ENCODE results near the gene PRKCQ. TPM values are rescaled to one million over a fixed set of nuclear protein-coding genes. Genes with fewer than 3 reads are reported as not detected.

The PRKCQ gene
- total and polyA plus RNA-seq, 3 donors from 2014 or later = 2.5 to 3.0 (median 2.9) TPM

DNA sequence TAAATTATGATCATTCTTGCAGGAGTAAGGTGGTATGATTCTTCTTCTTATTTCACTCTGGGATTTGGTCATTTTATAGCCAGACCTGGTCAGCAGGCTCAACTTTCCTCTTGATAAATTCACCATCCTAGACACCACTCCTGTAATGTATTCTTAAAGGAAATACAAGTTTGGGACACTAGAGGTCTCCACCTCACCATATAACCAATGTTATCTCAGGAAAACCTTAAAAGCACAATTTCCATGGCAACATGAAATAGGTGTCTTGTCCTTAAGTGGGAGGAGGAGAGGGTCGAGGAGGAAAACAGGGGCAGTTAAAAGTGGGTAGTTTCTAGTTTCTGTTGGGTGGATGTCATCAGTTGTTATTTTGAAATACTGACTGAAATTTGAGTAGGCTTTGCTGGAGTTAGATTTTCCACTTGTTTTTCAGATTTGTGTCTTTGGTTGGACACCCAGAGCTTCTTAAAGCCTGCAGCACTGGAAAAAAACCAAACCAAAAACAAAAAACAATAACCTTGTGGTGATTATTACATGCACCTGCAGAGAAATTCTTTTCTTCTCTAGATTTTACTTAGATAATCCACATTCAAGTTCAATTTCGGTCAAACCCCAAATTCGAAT is 163.1 kb downstream of the PRKCQ start:
- WGBS, 2 donors = 57 to 66% methylated on average over 3 of the region's 3 CpGs
- Histone ChIP-seq H3K36me3 (ENCODE audit: low read depth, missing control alignments) (no peaks in the 10 kb centered on the region), H3K27me3 (no peaks in the 10 kb centered on the region), H3K9me3 (no peaks in the 10 kb centered on the region), H3K4me3 (no peak overlapping the region), H3K27ac (no peak overlapping the region), H3K4me1 (no peaks in the 10 kb centered on the region)
- TF ChIP-seq POLR2A (IDR thresholded peaks at IDR 0.05) = no peak
- TF ChIP-seq, protein P1, sequence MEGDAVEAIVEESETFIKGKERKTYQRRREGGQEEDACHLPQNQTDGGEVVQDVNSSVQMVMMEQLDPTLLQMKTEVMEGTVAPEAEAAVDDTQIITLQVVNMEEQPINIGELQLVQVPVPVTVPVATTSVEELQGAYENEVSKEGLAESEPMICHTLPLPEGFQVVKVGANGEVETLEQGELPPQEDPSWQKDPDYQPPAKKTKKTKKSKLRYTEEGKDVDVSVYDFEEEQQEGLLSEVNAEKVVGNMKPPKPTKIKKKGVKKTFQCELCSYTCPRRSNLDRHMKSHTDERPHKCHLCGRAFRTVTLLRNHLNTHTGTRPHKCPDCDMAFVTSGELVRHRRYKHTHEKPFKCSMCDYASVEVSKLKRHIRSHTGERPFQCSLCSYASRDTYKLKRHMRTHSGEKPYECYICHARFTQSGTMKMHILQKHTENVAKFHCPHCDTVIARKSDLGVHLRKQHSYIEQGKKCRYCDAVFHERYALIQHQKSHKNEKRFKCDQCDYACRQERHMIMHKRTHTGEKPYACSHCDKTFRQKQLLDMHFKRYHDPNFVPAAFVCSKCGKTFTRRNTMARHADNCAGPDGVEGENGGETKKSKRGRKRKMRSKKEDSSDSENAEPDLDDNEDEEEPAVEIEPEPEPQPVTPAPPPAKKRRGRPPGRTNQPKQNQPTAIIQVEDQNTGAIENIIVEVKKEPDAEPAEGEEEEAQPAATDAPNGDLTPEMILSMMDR (IDR thresholded peaks at IDR 0.05) = peak; percentile 32 to 44 (median 43)
- no peak for DNase-seq
- intact Hi-C loops (cut with DNase I; ENCODE audit: low total_unique reads) = no loop called here

DNA sequence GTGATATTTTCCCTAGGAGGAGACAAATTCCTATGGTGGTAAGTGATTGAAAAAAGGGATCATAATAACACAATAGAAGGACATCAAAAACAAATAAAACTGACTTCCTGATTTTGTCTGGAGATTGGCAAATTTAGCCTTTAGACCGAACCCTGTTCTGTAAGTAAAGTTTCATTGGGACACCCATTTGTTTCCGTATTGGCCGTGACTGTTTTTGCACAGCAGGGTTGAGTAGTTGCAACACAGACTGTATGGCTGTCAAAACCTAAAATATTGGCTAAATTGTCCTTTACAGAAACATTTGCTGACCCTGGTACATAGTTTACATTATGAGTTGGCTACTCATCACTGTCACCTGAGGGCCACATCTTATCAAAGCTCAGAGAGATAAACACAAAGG is 168.6 kb downstream of the PRKCQ start:
- no peak overlapping the region for H3K27ac ChIP-seq
- H3K36me3 ChIP-seq (ENCODE audit: low read depth, missing control alignments) = no peaks in the 10 kb centered on the region
- H3K27me3 ChIP-seq = no peaks in the 10 kb centered on the region
- intact Hi-C loops (cut with DNase I; ENCODE audit: low total_unique reads) = no loop called here
- TF ChIP-seq, protein P1 (IDR thresholded peaks at IDR 0.05) = no peak
- TF ChIP-seq POLR2A (IDR thresholded peaks at IDR 0.05) = no peak
- no peak for DNase-seq
- H3K4me1 ChIP-seq = peaks cover 9% of the 10 kb centered on the region
- H3K9me3 ChIP-seq = no peaks in the 10 kb centered on the region
- H3K4me3 ChIP-seq = no peak overlapping the region
- WGBS, 2 donors = 89 to 94% methylated on average over 3 of the region's 3 CpGs

DNA sequence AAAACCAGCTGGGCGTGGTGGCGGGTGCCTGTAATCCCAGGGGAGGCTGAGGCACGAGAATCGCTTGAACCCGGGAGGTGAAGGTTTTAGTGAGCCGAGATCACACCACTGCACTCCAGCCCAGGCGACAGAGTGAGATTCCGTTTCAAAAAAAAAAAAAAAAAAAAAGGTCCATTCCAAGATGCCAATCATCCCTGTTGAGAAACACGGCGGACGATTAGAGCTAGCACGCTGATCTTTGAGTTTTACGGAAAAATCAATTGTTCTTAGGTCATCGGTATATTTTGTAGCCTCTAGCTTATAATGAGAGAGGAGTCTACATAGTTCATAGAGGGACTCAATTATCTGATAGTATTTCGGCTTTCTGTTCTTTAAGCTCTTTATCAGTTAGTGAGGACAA is 169.2 kb downstream of the PRKCQ start:
- no peak for DNase-seq
- no peaks in the 10 kb centered on the region for H3K27me3 ChIP-seq
- peaks cover 9% of the 10 kb centered on the region for H3K4me1 ChIP-seq
- H3K27ac ChIP-seq = no peak overlapping the region
- 84 to 96% methylated on average over 15 of the region's 15 CpGs for WGBS, 2 donors
- no peak for TF ChIP-seq POLR2A (IDR thresholded peaks at IDR 0.05)
- TF ChIP-seq, protein P1 (IDR thresholded peaks at IDR 0.05) = no peak
- intact Hi-C loops (cut with DNase I; ENCODE audit: low total_unique reads) = no loop called here
- no peaks in the 10 kb centered on the region for H3K36me3 ChIP-seq (ENCODE audit: low read depth, missing control alignments)
- no peak overlapping the region for H3K4me3 ChIP-seq
- no peaks in the 10 kb centered on the region for H3K9me3 ChIP-seq

DNA sequence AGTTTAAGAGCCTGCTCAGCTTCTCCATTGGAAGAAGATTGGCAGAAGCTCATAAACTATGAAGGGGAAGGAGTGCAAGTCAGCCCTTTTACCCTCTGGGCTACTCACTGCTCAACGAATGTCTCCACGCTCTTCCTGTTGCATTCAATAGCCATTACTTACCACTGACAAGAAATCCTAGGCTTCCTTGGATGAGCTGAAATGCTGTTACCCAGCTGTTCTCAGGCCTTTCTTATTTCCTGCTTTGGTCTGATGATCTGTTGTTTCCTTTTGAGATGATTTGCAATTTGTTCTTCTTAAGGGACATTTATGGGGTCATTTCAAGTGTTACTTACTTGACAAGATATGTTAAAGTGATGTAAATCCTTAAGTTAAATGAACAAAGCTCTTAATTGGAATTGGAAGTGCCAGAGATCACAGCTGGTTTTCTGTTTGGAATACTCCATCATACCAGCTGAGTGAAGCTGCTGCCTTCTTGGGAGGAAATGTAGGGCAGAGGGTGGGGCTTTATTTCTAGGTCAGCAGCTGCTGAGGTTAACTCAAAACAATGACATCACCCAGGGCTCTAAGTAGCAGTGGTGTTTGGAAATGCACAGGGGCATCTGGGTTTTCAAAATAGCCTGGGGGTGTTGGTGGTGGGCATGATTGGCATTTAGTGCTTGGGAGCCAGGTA is 170.0 kb downstream of the PRKCQ start:
- 44 to 52% methylated on average over 2 of the region's 2 CpGs for WGBS, 2 donors
- intact Hi-C loops (cut with DNase I; ENCODE audit: low total_unique reads) = loop anchor here (10.0 kb wide), 1 partner anchor 205 kb away; the partner anchor contains the start of gene PFKFB3

More for the DNA sequence above, 170.0 kb downstream of the PRKCQ start:
- no peak overlapping the region for H3K4me3 ChIP-seq
- H3K27me3 ChIP-seq = no peaks in the 10 kb centered on the region
- TF ChIP-seq POLR2A (IDR thresholded peaks at IDR 0.05) = no peak
- TF ChIP-seq, protein P1 (IDR thresholded peaks at IDR 0.05) = no peak
- H3K9me3 ChIP-seq = no peaks in the 10 kb centered on the region
- H3K27ac ChIP-seq = peak overlapping the region in 1 of 2 donors; percentile 60
- H3K36me3 ChIP-seq (ENCODE audit: low read depth, missing control alignments) = no peaks in the 10 kb centered on the region
- H3K4me1 ChIP-seq = peaks cover 9% of the 10 kb centered on the region
- peak; percentile 48 for DNase-seq

All from testis (tissue), 3 donors.